SJCRH30 (cell line): ENCODE results near the gene KIAA1328. TPM values are rescaled to one million over a fixed set of nuclear protein-coding genes. Genes with fewer than 3 reads are reported as not detected.

ENCODE experiments used
- DNase-seq, 2 experiments: peaks; one replicate each; pipeline ENCODE4 v3.0.0-alpha.2; 2015 to 2020
- H3K27ac ChIP-seq: fragments of 250-450 bp; sonication (Bioruptor Pico); 2 replicates; pipeline ENCODE4 v1.5.1; 2020; ENCODE audit warnings: mild to moderate bottlenecking, moderate library complexity
- H3K27me3 ChIP-seq: fragments of 250-450 bp; sonication (Bioruptor Pico); 2 replicates; pipeline ENCODE4 v1.5.1; 2020; ENCODE audit warnings: mild to moderate bottlenecking, moderate library complexity
- H3K36me3 ChIP-seq: fragments of 250-450 bp; sonication (Bioruptor Pico); 2 replicates; pipeline ENCODE4 v1.5.1; 2020; ENCODE audit warnings: mild to moderate bottlenecking, moderate library complexity
- H3K4me1 ChIP-seq: fragments of 250-450 bp; sonication (Bioruptor Pico); 2 replicates; pipeline ENCODE4 v1.5.1; 2020; ENCODE audit warnings: mild to moderate bottlenecking, moderate library complexity
- H3K4me3 ChIP-seq: fragments of 250-450 bp; sonication (Bioruptor Pico); 2 replicates; pipeline ENCODE4 v1.5.1; 2020; ENCODE audit warnings: mild to moderate bottlenecking, moderate library complexity
- H3K9me3 ChIP-seq: fragments of 250-450 bp; sonication (Bioruptor Pico); replicated peaks from 2 replicates; pipeline ENCODE4 v1.5.1; 2020; ENCODE audit warnings: mild to moderate bottlenecking, moderate library complexity
- total RNA-seq: library from RNA; depleted of rRNA; stranded (reverse); fragments of >200 nt; shearing (Covaris generic); gene quantifications from 2 replicates; pipeline ENCODE4 v1.2.3, GENCODE V29; 2014

Gene KIAA1328
- total RNA-seq, 1 experiment from 2014 or later, result 5.5 TPM

- H3K27me3 ChIP-seq, result no peaks in the 10 kb centered on the region
- DNase-seq, result no peak
- no peaks in the 10 kb centered on the region for H3K9me3 ChIP-seq
- H3K4me1 ChIP-seq, result no peaks in the 10 kb centered on the region
- H3K36me3 ChIP-seq, result no peaks in the 10 kb centered on the region
- no peak overlapping the region for H3K4me3 ChIP-seq
- no peak overlapping the region for H3K27ac ChIP-seq
Observed at GRCh38 chr18:37242826-37243560, 414.1 kb downstream of the KIAA1328 start.

GRCh38 chr18:37243741-37244140 lies 414.8 kb downstream of the KIAA1328 start:
- Histone ChIP-seq H3K4me3 (no peak overlapping the region), H3K4me1 (no peaks in the 10 kb centered on the region), H3K27ac (no peak overlapping the region), H3K27me3 (no peaks in the 10 kb centered on the region), H3K36me3 (no peaks in the 10 kb centered on the region), H3K9me3 (no peaks in the 10 kb centered on the region)
- DNase-seq, result no peak

GRCh38 chr18:37244618-37245017 lies 415.7 kb downstream of the KIAA1328 start:
- H3K9me3 ChIP-seq, result no peaks in the 10 kb centered on the region
- H3K27ac ChIP-seq, result no peak overlapping the region
- no peak for DNase-seq
- no peaks in the 10 kb centered on the region for H3K4me1 ChIP-seq
- H3K4me3 ChIP-seq, result no peak overlapping the region
- no peaks in the 10 kb centered on the region for H3K36me3 ChIP-seq
- no peaks in the 10 kb centered on the region for H3K27me3 ChIP-seq

- no peaks in the 10 kb centered on the region for H3K9me3 ChIP-seq
- H3K36me3 ChIP-seq, result no peaks in the 10 kb centered on the region
- H3K4me1 ChIP-seq, result no peaks in the 10 kb centered on the region
- H3K27ac ChIP-seq, result no peak overlapping the region
- DNase-seq, result no peak
- H3K27me3 ChIP-seq, result no peaks in the 10 kb centered on the region
- H3K4me3 ChIP-seq, result no peak overlapping the region
Observed at GRCh38 chr18:37246779-37247340, 417.9 kb downstream of the KIAA1328 start.

- H3K4me1 ChIP-seq, result no peaks in the 10 kb centered on the region
- no peak overlapping the region for H3K4me3 ChIP-seq
- DNase-seq, result no peak
- no peak overlapping the region for H3K27ac ChIP-seq
- no peaks in the 10 kb centered on the region for H3K36me3 ChIP-seq
- no peaks in the 10 kb centered on the region for H3K9me3 ChIP-seq
- no peaks in the 10 kb centered on the region for H3K27me3 ChIP-seq
Observed at GRCh38 chr18:37247497-37248161, 418.7 kb downstream of the KIAA1328 start.

- no peak overlapping the region for H3K27ac ChIP-seq
- H3K36me3 ChIP-seq, result no peaks in the 10 kb centered on the region
- H3K4me1 ChIP-seq, result no peaks in the 10 kb centered on the region
- H3K4me3 ChIP-seq, result no peak overlapping the region
- DNase-seq, result no peak
- H3K9me3 ChIP-seq, result no peaks in the 10 kb centered on the region
- no peaks in the 10 kb centered on the region for H3K27me3 ChIP-seq
Observed at GRCh38 chr18:37248281-37248680, 419.4 kb downstream of the KIAA1328 start.

- no peak for DNase-seq
- Histone ChIP-seq H3K27me3 (no peaks in the 10 kb centered on the region), H3K4me1 (no peaks in the 10 kb centered on the region), H3K36me3 (no peaks in the 10 kb centered on the region), H3K9me3 (no peaks in the 10 kb centered on the region), H3K4me3 (no peak overlapping the region), H3K27ac (no peak overlapping the region)
Observed at GRCh38 chr18:37249171-37249886, 420.4 kb downstream of the KIAA1328 start.

- H3K27me3 ChIP-seq, result no peaks in the 10 kb centered on the region
- H3K4me1 ChIP-seq, result no peaks in the 10 kb centered on the region
- no peaks in the 10 kb centered on the region for H3K36me3 ChIP-seq
- DNase-seq, result no peak
- H3K27ac ChIP-seq, result no peak overlapping the region
- H3K4me3 ChIP-seq, result no peak overlapping the region
- H3K9me3 ChIP-seq, result no peaks in the 10 kb centered on the region
Observed at GRCh38 chr18:37249895-37250618, 421.1 kb downstream of the KIAA1328 start.

- H3K4me1 ChIP-seq, result no peaks in the 10 kb centered on the region
- DNase-seq, result no peak
- H3K27ac ChIP-seq, result no peak overlapping the region
- H3K36me3 ChIP-seq, result no peaks in the 10 kb centered on the region
- no peaks in the 10 kb centered on the region for H3K27me3 ChIP-seq
- no peak overlapping the region for H3K4me3 ChIP-seq
- H3K9me3 ChIP-seq, result no peaks in the 10 kb centered on the region
Observed at GRCh38 chr18:37251679-37252078, 422.8 kb downstream of the KIAA1328 start.

GRCh38 chr18:37252342-37252741 lies 423.4 kb downstream of the KIAA1328 start:
- DNase-seq, result no peak
- Histone ChIP-seq H3K9me3 (no peaks in the 10 kb centered on the region), H3K4me3 (no peak overlapping the region), H3K4me1 (no peaks in the 10 kb centered on the region), H3K36me3 (no peaks in the 10 kb centered on the region), H3K27me3 (no peaks in the 10 kb centered on the region), H3K27ac (no peak overlapping the region)

GRCh38 chr18:37252854-37253393 lies 424.0 kb downstream of the KIAA1328 start:
- DNase-seq, result no peak
- H3K27me3 ChIP-seq, result no peaks in the 10 kb centered on the region
- H3K4me3 ChIP-seq, result no peak overlapping the region
- no peaks in the 10 kb centered on the region for H3K9me3 ChIP-seq
- no peak overlapping the region for H3K27ac ChIP-seq
- no peaks in the 10 kb centered on the region for H3K4me1 ChIP-seq
- H3K36me3 ChIP-seq, result no peaks in the 10 kb centered on the region

GRCh38 chr18:37253394-37254235 lies 424.7 kb downstream of the KIAA1328 start:
- Histone ChIP-seq H3K4me3 (no peak overlapping the region), H3K27me3 (no peaks in the 10 kb centered on the region)
- DNase-seq, result no peak

GRCh38 chr18:37254236-37254754 lies 425.4 kb downstream of the KIAA1328 start:
- no peaks in the 10 kb centered on the region for H3K27me3 ChIP-seq
- no peak overlapping the region for H3K27ac ChIP-seq
- H3K4me1 ChIP-seq, result no peaks in the 10 kb centered on the region
- no peaks in the 10 kb centered on the region for H3K36me3 ChIP-seq
- H3K9me3 ChIP-seq, result no peaks in the 10 kb centered on the region
- DNase-seq, result no peak
- H3K4me3 ChIP-seq, result no peak overlapping the region

More at GRCh38 chr18:37253394-37254235, 424.7 kb downstream of the KIAA1328 start:
- H3K9me3 ChIP-seq, result no peaks in the 10 kb centered on the region
- H3K4me1 ChIP-seq, result no peaks in the 10 kb centered on the region
- no peaks in the 10 kb centered on the region for H3K36me3 ChIP-seq
- no peak overlapping the region for H3K27ac ChIP-seq
